Mesenchymal stem cell (in vitro differentiated cells and primary cell): Measurements from ENCODE around the gene CEP128.

Experiments used
- DNase-seq: peaks from one replicate; pipeline ENCODE4 v3.0.0-alpha.2; 2013
- H2AFZ ChIP-seq: one replicate; pipeline ENCODE4 v1.6.1; 2013; ENCODE audit warnings: low read depth, mild to moderate bottlenecking, control low read depth, inconsistent platforms, low read length, moderate library complexity
- H2AK5ac ChIP-seq: 2 replicates; pipeline ENCODE4 v1.6.1; 2013; ENCODE audit warnings: low read length, moderate library complexity, mild to moderate bottlenecking, inconsistent platforms; ENCODE audit not compliant: severe bottlenecking
- H2BK120ac ChIP-seq: one replicate; pipeline ENCODE4 v1.6.1; 2013; ENCODE audit warnings: low read depth, mild to moderate bottlenecking, inconsistent platforms, low read length, moderate library complexity
- H2BK12ac ChIP-seq, 2 experiments: one replicate each; pipeline ENCODE4 v1.6.1; 2013; ENCODE audit warnings: inconsistent platforms in 2 of 2, low read length in 2 of 2, mild to moderate bottlenecking in 2 of 2, moderate library complexity in 2 of 2, control low read depth in 1 of 2
- H2BK15ac ChIP-seq: one replicate; pipeline ENCODE4 v1.6.1; 2013; ENCODE audit warnings: mild to moderate bottlenecking, low read depth, inconsistent platforms; ENCODE audit not compliant: poor library complexity, severe bottlenecking
- H2BK5ac ChIP-seq: 2 replicates; pipeline ENCODE4 v1.6.1; 2013; ENCODE audit warnings: low read depth, mild to moderate bottlenecking, low read length, control low read depth, inconsistent platforms; ENCODE audit not compliant: poor library complexity, severe bottlenecking
- H3K14ac ChIP-seq, 2 experiments: one replicate each; pipeline ENCODE4 v1.6.1; 2013; ENCODE audit warnings: inconsistent platforms in 2 of 2, low read length in 2 of 2, control low read depth in 1 of 2, mild to moderate bottlenecking in 1 of 2, moderate library complexity in 1 of 2
- H3K18ac ChIP-seq, 2 experiments: one replicate each; pipeline ENCODE4 v1.6.1; 2013; ENCODE audit warnings: inconsistent platforms in 2 of 2, low read length in 2 of 2, control low read depth in 1 of 2, low read depth in 1 of 2, mild to moderate bottlenecking in 1 of 2
- H3K23ac ChIP-seq, 2 experiments: one replicate each; pipeline ENCODE4 v1.6.1; 2013; ENCODE audit warnings: inconsistent platforms in 2 of 2, low read length in 2 of 2, mild to moderate bottlenecking in 2 of 2, moderate library complexity in 2 of 2, control low read depth in 1 of 2
- H3K27ac ChIP-seq: 2 replicates; pipeline ENCODE4 v1.5.1; 2013; ENCODE audit warnings: mild to moderate bottlenecking, moderate library complexity, low read length, control low read depth, inconsistent platforms; ENCODE audit not compliant: poor library complexity, severe bottlenecking
- H3K27me3 ChIP-seq, 2 experiments: 2 replicates each; pipeline versions ENCODE4 v1.6.1 to v1.7.0; 2013; ENCODE audit warnings: low read length in 2 of 2, mild to moderate bottlenecking in 2 of 2, moderate library complexity in 2 of 2, control low read depth in 1 of 2, inconsistent platforms in 1 of 2; ENCODE audit not compliant: control insufficient read depth in 1 of 2, insufficient read depth in 1 of 2
- H3K36me3 ChIP-seq, 2 experiments: 2 replicates each; pipeline versions ENCODE4 v1.6.1 to v1.7.0; 2013; ENCODE audit warnings: low read length in 2 of 2, control low read depth in 1 of 2, inconsistent platforms in 1 of 2, low read depth in 1 of 2, mild to moderate bottlenecking in 1 of 2; ENCODE audit not compliant: insufficient read depth in 2 of 2, control insufficient read depth in 1 of 2
- H3K4ac ChIP-seq, 2 experiments: one replicate each; pipeline ENCODE4 v1.6.1; 2013; ENCODE audit warnings: inconsistent platforms in 2 of 2, low read length in 2 of 2, mild to moderate bottlenecking in 2 of 2, moderate library complexity in 2 of 2, control low read depth in 1 of 2, low read depth in 1 of 2
- H3K4me1 ChIP-seq: 2 replicates; pipeline ENCODE4 v1.6.1; 2013; ENCODE audit warnings: low read depth, low read length, control low read depth; ENCODE audit not compliant: control insufficient read depth, insufficient read depth
- H3K4me2 ChIP-seq: 2 replicates; pipeline ENCODE4 v1.6.1; 2013; ENCODE audit warnings: low read length, mild to moderate bottlenecking, inconsistent platforms; ENCODE audit not compliant: poor library complexity, severe bottlenecking
- H3K4me3 ChIP-seq, 2 experiments: 2 replicates each; pipeline versions ENCODE4 v1.5.1 to v1.7.0; 2013; ENCODE audit warnings: low read length in 2 of 2, mild to moderate bottlenecking in 2 of 2, control low read depth in 1 of 2, low read depth in 1 of 2; ENCODE audit not compliant: insufficient read depth in 1 of 2
- H3K79me1 ChIP-seq: replicated peaks from 2 replicates; pipeline ENCODE4 v1.6.1; 2013; ENCODE audit warnings: mild to moderate bottlenecking, control low read depth, low read length, inconsistent platforms; ENCODE audit not compliant: poor library complexity, severe bottlenecking
- H3K9ac ChIP-seq: 2 replicates; pipeline ENCODE4 v1.7.0; 2013; ENCODE audit warnings: mild to moderate bottlenecking, low read length, moderate library complexity
- H3K9me3 ChIP-seq: 2 replicates; pipeline ENCODE4 v1.7.0; 2013; ENCODE audit warnings: mild to moderate bottlenecking, low read length; ENCODE audit not compliant: control insufficient read depth
- H4K8ac ChIP-seq: one replicate; pipeline ENCODE4 v1.6.1; 2013; ENCODE audit warnings: inconsistent platforms, mild to moderate bottlenecking, low read length, moderate library complexity
- H4K91ac ChIP-seq: one replicate; pipeline ENCODE4 v1.6.1; 2013; ENCODE audit warnings: mild to moderate bottlenecking, low read length, inconsistent platforms
- WGBS: methylation state at CpG from one replicate; pipeline ENCODE4 v1.1.7; 2013; ENCODE audit warnings: mixed read lengths; 5-methylcytosine and 5-hydroxymethylcytosine counted together

CEP128 gene

GRCh38 chr14:80602946-80603345 lies 338.6 kb downstream of the CEP128 start:
- no peak overlapping the region for H3K18ac ChIP-seq
- WGBS, result 100% methylated on average over 1 of the region's 1 CpG

GRCh38 chr14:80587096-80587724 lies 354.3 kb downstream of the CEP128 start:
- WGBS, result 87% methylated on average over 3 of the region's 3 CpGs
- Histone ChIP-seq H3K14ac (no peak overlapping the region), H3K23ac (no peak overlapping the region), H2AFZ (no peak overlapping the region), H4K91ac (no peak overlapping the region), H3K27ac (no peak overlapping the region), H3K4ac (no peak overlapping the region), H3K9me3 (no peaks in the 10 kb centered on the region), H4K8ac (no peak overlapping the region), H2BK12ac (no peak overlapping the region), H2BK15ac (no peak overlapping the region), H2AK5ac (no peak overlapping the region), H3K79me1 (no peaks in the 10 kb centered on the region), H3K4me1 (peaks cover 1% of the 10 kb centered on the region), H3K27me3 (no peaks in the 10 kb centered on the region), H3K18ac (no peak overlapping the region), H3K9ac (no peak overlapping the region), H2BK5ac (no peak overlapping the region), H2BK120ac (no peak overlapping the region), H3K36me3 (no peaks in the 10 kb centered on the region), H3K4me2 (no peak overlapping the region), H3K4me3 (no peak overlapping the region)
- peak; percentile 49 for DNase-seq

More at GRCh38 chr14:80602946-80603345, 338.6 kb downstream of the CEP128 start:
- Histone ChIP-seq H3K9me3 (no peaks in the 10 kb centered on the region), H3K36me3 (no peaks in the 10 kb centered on the region), H3K4ac (no peak overlapping the region), H3K27me3 (no peaks in the 10 kb centered on the region), H3K79me1 (no peaks in the 10 kb centered on the region), H2BK12ac (no peak overlapping the region), H3K9ac (no peak overlapping the region), H2BK120ac (no peak overlapping the region), H3K4me1 (no peaks in the 10 kb centered on the region), H3K14ac (no peak overlapping the region), H2BK5ac (no peak overlapping the region), H3K4me2 (no peak overlapping the region), H4K91ac (no peak overlapping the region), H2AFZ (no peak overlapping the region), H3K4me3 (no peak overlapping the region), H2AK5ac (no peak overlapping the region), H3K27ac (no peak overlapping the region), H2BK15ac (no peak overlapping the region), H3K23ac (no peak overlapping the region), H4K8ac (no peak overlapping the region)
- no peak for DNase-seq

- Histone ChIP-seq H3K4me3 (no peak overlapping the region), H2BK120ac (no peak overlapping the region), H2AFZ (no peak overlapping the region), H2AK5ac (no peak overlapping the region), H3K79me1 (peaks cover 1% of the 10 kb centered on the region), H3K14ac (no peak overlapping the region), H3K23ac (no peak overlapping the region), H3K4me2 (no peak overlapping the region), H3K4me1 (peaks cover 1% of the 10 kb centered on the region), H3K27me3 (no peaks in the 10 kb centered on the region), H3K4ac (no peak overlapping the region), H2BK15ac (no peak overlapping the region), H3K27ac (no peak overlapping the region), H4K8ac (no peak overlapping the region), H3K9ac (no peak overlapping the region), H2BK12ac (peak overlapping the region in 1 of 2 experiments; percentile 77), H2BK5ac (no peak overlapping the region), H3K9me3 (no peaks in the 10 kb centered on the region), H4K91ac (no peak overlapping the region), H3K36me3 (no peaks in the 10 kb centered on the region), H3K18ac (no peak overlapping the region)
- WGBS, result 67% methylated on average over 1 of the region's 1 CpG
- no peak for DNase-seq
Measured at GRCh38 chr14:80586131-80586530, 355.4 kb downstream of the CEP128 start.

- Histone ChIP-seq H2BK5ac (no peak overlapping the region), H2BK12ac (no peak overlapping the region), H3K18ac (no peak overlapping the region), H3K9me3 (no peaks in the 10 kb centered on the region), H2AFZ (no peak overlapping the region), H2AK5ac (no peak overlapping the region), H3K23ac (no peak overlapping the region), H3K4me1 (peaks cover 1% of the 10 kb centered on the region), H3K27me3 (no peaks in the 10 kb centered on the region), H2BK120ac (no peak overlapping the region), H3K9ac (no peak overlapping the region), H2BK15ac (no peak overlapping the region), H3K79me1 (peaks cover 1% of the 10 kb centered on the region), H3K36me3 (no peaks in the 10 kb centered on the region), H3K4me2 (no peak overlapping the region), H3K4me3 (no peak overlapping the region), H4K8ac (no peak overlapping the region), H3K27ac (no peak overlapping the region), H4K91ac (no peak overlapping the region), H3K14ac (no peak overlapping the region), H3K4ac (no peak overlapping the region)
- WGBS, result no CpG with 5 or more reads among the region's 1 CpG
- DNase-seq, result no peak
Measured at GRCh38 chr14:80585506-80585835, 356.1 kb downstream of the CEP128 start.
